GM12878 (cell line): ENCODE measurements around the gene NR6A1. TPM values are rescaled to one million over a fixed set of nuclear protein-coding genes. Genes with fewer than 3 reads are reported as not detected.

Experiments
- ATAC-seq: fragments of 200-7000 bp; cut with Tn5 transposase; 3 replicates; pipeline ENCODE4 v1.9.1; 2020; ENCODE audit warnings: mild to moderate bottlenecking, moderate library complexity
- BruUV-seq: library from RNA; stranded (reverse); fragments of 400-500 nt; replicated peaks from 2 replicates; lab custom pipeline; 2021; lab: Mats Ljungman, UMichigan
- CTCF ChIA-PET: fragments of 300-600 bp; sonication (Branson Sonifier 250); formaldehyde crosslinking; extraction: SDS; loops from one replicate; lab custom pipeline; 2021; ENCODE audit warnings: inconsistent platforms; lab: Yijun Ruan, JAX
- POLR2A ChIA-PET: fragments of 350-600 bp; formaldehyde crosslinking; extraction: SDS; loops from one replicate; lab custom pipeline; 2021; ENCODE audit warnings: inconsistent platforms; lab: Charles Lee
- RAD21 ChIA-PET: fragments of 300-600 bp; sonication (Branson Sonifier 250); formaldehyde crosslinking; loops from one replicate; lab custom pipeline; 2023; ENCODE audit warnings: antibody characterized with exemption; ENCODE audit not compliant: unreplicated experiment; lab: Charles Lee
- SMC1A ChIA-PET: fragments of 300-600 bp; sonication (Branson Sonifier 250); formaldehyde crosslinking; loops from one replicate; lab custom pipeline; 2023; ENCODE audit not compliant: unreplicated experiment, uncharacterized antibody; lab: Charles Lee
- DNase-seq: peaks from one replicate; pipeline ENCODE4 v3.0.0-alpha.2; 2011; ENCODE audit warnings: low read depth, low spot score
- FAIRE-seq: peaks from 3 replicates; lab custom pipeline; 2011; peaks lifted over from hg19 to GRCh38; lab: Jason Lieb, UNC
- H2AFZ ChIP-seq: 2 replicates; pipeline ENCODE4 v1.6.0; 2011; ENCODE audit warnings: low read depth, low read length, control low read depth; ENCODE audit not compliant: control insufficient read depth
- H3K27ac ChIP-seq: 2 replicates; pipeline ENCODE4 v1.5.1; 2011; ENCODE audit warnings: control low read depth; ENCODE audit not compliant: control insufficient read depth, insufficient read depth
- H3K27me3 ChIP-seq, 2 experiments: replicated peaks in 1 of 2; 2 replicates each; pipeline versions ENCODE4 v1.6.0 to v1.6.1; 2011; ENCODE audit warnings: low read length in 1 of 2; ENCODE audit not compliant: control insufficient read depth in 2 of 2, insufficient read depth in 2 of 2
- H3K36me3 ChIP-seq, 2 experiments: 2 replicates each; pipeline ENCODE4 v1.5.1; 2011; ENCODE audit warnings: low read length in 1 of 2; ENCODE audit not compliant: control insufficient read depth in 2 of 2, insufficient read depth in 2 of 2
- H3K4me1 ChIP-seq: 2 replicates; pipeline ENCODE4 v1.6.1; 2011; ENCODE audit warnings: mild to moderate bottlenecking, low read length, moderate library complexity, mixed read lengths; ENCODE audit not compliant: control insufficient read depth, insufficient read depth
- H3K4me2 ChIP-seq: 2 replicates; pipeline ENCODE4 v1.6.0; 2011; ENCODE audit warnings: control low read depth; ENCODE audit not compliant: control insufficient read depth, insufficient read depth
- H3K4me3 ChIP-seq: fragments of 200-600 bp; sonication (generic); 2 replicates; pipeline ENCODE4 v1.5.1; 2016
- H3K79me2 ChIP-seq: 2 replicates; pipeline ENCODE4 v1.6.0; 2011; ENCODE audit warnings: low read length; ENCODE audit not compliant: control insufficient read depth, insufficient read depth
- H3K9ac ChIP-seq: 2 replicates; pipeline ENCODE4 v1.8.0; 2011; ENCODE audit warnings: low read length, control low read depth, mixed read lengths; ENCODE audit not compliant: control insufficient read depth, insufficient read depth
- H3K9me3 ChIP-seq: replicated peaks from 3 replicates; pipeline ENCODE4 v1.5.1; 2011; ENCODE audit warnings: mild to moderate bottlenecking, low read length; ENCODE audit not compliant: control insufficient read depth, insufficient read depth
- H4K20me1 ChIP-seq: 2 replicates; pipeline ENCODE4 v1.6.0; 2011; ENCODE audit not compliant: control insufficient read depth, insufficient read depth
- CBFB ChIP-seq: IDR thresholded peaks from 2 replicates; pipeline ENCODE4 v1.6.1; 2016; ENCODE audit warnings: antibody characterized with exemption, low read depth
- E4F1 ChIP-seq: fragments of 450-650 bp; IDR thresholded peaks from 2 replicates; pipeline ENCODE4 v1.6.1; 2018; ENCODE audit warnings: borderline replicate concordance, mild to moderate bottlenecking; ENCODE audit not compliant: partially characterized antibody
- EED ChIP-seq: sonication (generic); IDR thresholded peaks from 2 replicates; pipeline ENCODE4 v1.6.1; 2016; ENCODE audit warnings: antibody characterized with exemption, low read depth
- HDAC2 ChIP-seq: fragments of 200-600 bp; sonication (generic); IDR thresholded peaks from 2 replicates; pipeline ENCODE4 v1.6.1; 2017
- KAT2A ChIP-seq: conservative IDR thresholded peaks from 2 replicates; pipeline ENCODE4 v1.6.1; 2011; ENCODE audit warnings: low read depth, low read length; ENCODE audit not compliant: control insufficient read depth
- MTA3 ChIP-seq: IDR thresholded peaks from 2 replicates; pipeline ENCODE4 v1.6.1; 2012; ENCODE audit warnings: low read length, inconsistent platforms, borderline replicate concordance
- NR2C1 ChIP-seq: fragments of 450-650 bp; IDR thresholded peaks from 2 replicates; pipeline ENCODE4 v1.6.1; 2017; ENCODE audit warnings: antibody characterized with exemption, mild to moderate bottlenecking, moderate library complexity
- NRF1 ChIP-seq: conservative IDR thresholded peaks from 2 replicates; pipeline ENCODE4 v1.6.1; 2011; ENCODE audit warnings: mild to moderate bottlenecking, low read depth, low read length, improper control_type of control experiment
- PAX5 ChIP-seq: IDR thresholded peaks from 2 replicates; pipeline ENCODE4 v1.6.1; 2011; ENCODE audit warnings: low read depth, low read length, borderline replicate concordance
- POLR2AphosphoS5 ChIP-seq: IDR thresholded peaks from 2 replicates; pipeline ENCODE4 v1.6.1; 2011; ENCODE audit warnings: mild to moderate bottlenecking, low read length, inconsistent platforms
- SMAD5 ChIP-seq: IDR thresholded peaks from 2 replicates; pipeline ENCODE4 v1.6.1; 2016; ENCODE audit warnings: antibody characterized with exemption, low read depth
- SMC3 ChIP-seq: IDR thresholded peaks from 2 replicates; pipeline ENCODE4 v1.6.1; 2011; ENCODE audit warnings: low read length, improper control_type of control experiment, borderline replicate concordance
- SREBF2 ChIP-seq: IDR thresholded peaks from 2 replicates; pipeline ENCODE4 v1.6.1; 2012; ENCODE audit warnings: mild to moderate bottlenecking, low read length
- STAT1 ChIP-seq: fragments of 450-650 bp; conservative IDR thresholded peaks from 2 replicates; pipeline ENCODE4 v1.6.1; 2014; ENCODE audit warnings: antibody characterized with exemption, mild to moderate bottlenecking
- TCF3 ChIP-seq: IDR thresholded peaks from 2 replicates; pipeline ENCODE4 v1.6.1; 2012; ENCODE audit warnings: low read depth, mild to moderate bottlenecking, low read length, borderline replicate concordance; ENCODE audit not compliant: insufficient read depth
- YBX1 ChIP-seq: fragments of 450-650 bp; IDR thresholded peaks from 2 replicates; pipeline ENCODE4 v1.6.1; 2016; ENCODE audit warnings: antibody characterized with exemption
- ZBED1 ChIP-seq: IDR thresholded peaks from 2 replicates; pipeline ENCODE4 v1.6.1; 2016; ENCODE audit warnings: borderline replicate concordance
- WGBS: methylation state at CpG from one replicate; pipeline ENCODE4 v1.1.6; 2016; ENCODE audit warnings: low lambda C conversion rate; ENCODE audit not compliant: insufficient replicate concordance, insufficient coverage; ENCODE audit errors: missing lambda C conversion rate; 5-methylcytosine and 5-hydroxymethylcytosine counted together
- in situ Hi-C: fragments of 300-500 bp; cut with MboI; formaldehyde crosslinking; loops from 9 replicates; pipeline ENCODE4 v1.14.3; 2018; ENCODE audit warnings: mixed read lengths
- intact Hi-C: fragments of 100-400 bp; cut with micrococcal nuclease; formaldehyde crosslinking; loops from one replicate; pipeline ENCODE4 v1.14.2; 2022; ENCODE audit not compliant: unreplicated experiment
- polyA plus RNA-seq, 11 experiments: library from polyadenylated mRNA; depleted of rRNA in 4 of 11; unstranded in 6 of 11; stranded (reverse) in 5 of 11; fragments of >200 nt; fragmentation: Nextera tagmentation in 4 of 11; fragmentation: Illumina TruSeq in 1 of 11; extraction: Ambion mirVana in 4 of 11; extraction: Trizol in 1 of 11; gene quantifications; 1 replicate in 1 of 11; 2 replicates in 10 of 11; pipeline versions ENCODE4 v1.2.1 to v1.2.3, GENCODE V29; 2011 to 2016; ENCODE audit warnings: inconsistent platforms in 2 of 11, missing spikeins in 2 of 11, low read depth in 1 of 11
- total RNA-seq, 4 experiments: library from RNA; depleted of rRNA in 3 of 4; stranded (reverse); fragments of >200 nt in 3 of 4; fragmentation: Illumina TruSeq in 1 of 4; extraction: Trizol in 1 of 4; gene quantifications; 2 replicates each; pipeline versions ENCODE4 v1.2.1 to v1.2.3, GENCODE V29; 2013 to 2021
- TF ChIP-seq, protein P1 (sequence below): fragments of 450-650 bp; formaldehyde crosslinking; IDR thresholded peaks from 2 replicates; pipeline ENCODE4 v1.4.0; 2020; ENCODE audit warnings: mild to moderate bottlenecking, moderate library complexity

Gene NR6A1
- total and polyA plus RNA-seq, 10 of the 15 experiments (the other 5 are each of a cell fraction or from before 2014, with no cell fraction given) = 1.2 to 9.2 (median 4.6) TPM

GRCh38 chr9:124505901-124506346, 265.2 kb downstream of the NR6A1 start:
- no peak for DNase-seq
- SMC1A ChIA-PET = no interaction called here
- CTCF ChIA-PET = no interaction called here
- no TSS peak for BruUV-seq
- H3K27ac ChIP-seq = no peak overlapping the region
- no peak overlapping the region for H3K4me3 ChIP-seq
- RAD21 ChIA-PET = no interaction called here
- no peaks in the 10 kb centered on the region for H3K4me1 ChIP-seq
- no peaks in the 10 kb centered on the region for H3K36me3 ChIP-seq
- H3K9me3 ChIP-seq = no peaks in the 10 kb centered on the region
- no peak for TF ChIP-seq ZBED1
- TF ChIP-seq CBFB = no peak
- TF ChIP-seq SREBF2 = no peak
- no peak for TF ChIP-seq TCF3
- TF ChIP-seq STAT1 = no peak
- no peak for TF ChIP-seq E4F1
- TF ChIP-seq PAX5 = no peak
- no peak for TF ChIP-seq NR2C1
- no peak for TF ChIP-seq MTA3
- TF ChIP-seq HDAC2 = no peak
- TF ChIP-seq POLR2AphosphoS5 = no peak
- TF ChIP-seq, protein P1, sequence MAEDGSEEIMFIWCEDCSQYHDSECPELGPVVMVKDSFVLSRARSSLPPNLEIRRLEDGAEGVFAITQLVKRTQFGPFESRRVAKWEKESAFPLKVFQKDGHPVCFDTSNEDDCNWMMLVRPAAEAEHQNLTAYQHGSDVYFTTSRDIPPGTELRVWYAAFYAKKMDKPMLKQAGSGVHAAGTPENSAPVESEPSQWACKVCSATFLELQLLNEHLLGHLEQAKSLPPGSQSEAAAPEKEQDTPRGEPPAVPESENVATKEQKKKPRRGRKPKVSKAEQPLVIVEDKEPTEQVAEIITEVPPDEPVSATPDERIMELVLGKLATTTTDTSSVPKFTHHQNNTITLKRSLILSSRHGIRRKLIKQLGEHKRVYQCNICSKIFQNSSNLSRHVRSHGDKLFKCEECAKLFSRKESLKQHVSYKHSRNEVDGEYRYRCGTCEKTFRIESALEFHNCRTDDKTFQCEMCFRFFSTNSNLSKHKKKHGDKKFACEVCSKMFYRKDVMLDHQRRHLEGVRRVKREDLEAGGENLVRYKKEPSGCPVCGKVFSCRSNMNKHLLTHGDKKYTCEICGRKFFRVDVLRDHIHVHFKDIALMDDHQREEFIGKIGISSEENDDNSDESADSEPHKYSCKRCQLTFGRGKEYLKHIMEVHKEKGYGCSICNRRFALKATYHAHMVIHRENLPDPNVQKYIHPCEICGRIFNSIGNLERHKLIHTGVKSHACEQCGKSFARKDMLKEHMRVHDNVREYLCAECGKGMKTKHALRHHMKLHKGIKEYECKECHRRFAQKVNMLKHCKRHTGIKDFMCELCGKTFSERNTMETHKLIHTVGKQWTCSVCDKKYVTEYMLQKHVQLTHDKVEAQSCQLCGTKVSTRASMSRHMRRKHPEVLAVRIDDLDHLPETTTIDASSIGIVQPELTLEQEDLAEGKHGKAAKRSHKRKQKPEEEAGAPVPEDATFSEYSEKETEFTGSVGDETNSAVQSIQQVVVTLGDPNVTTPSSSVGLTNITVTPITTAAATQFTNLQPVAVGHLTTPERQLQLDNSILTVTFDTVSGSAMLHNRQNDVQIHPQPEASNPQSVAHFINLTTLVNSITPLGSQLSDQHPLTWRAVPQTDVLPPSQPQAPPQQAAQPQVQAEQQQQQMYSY (CRISPR knock-in tag) = no peak
- no peak for TF ChIP-seq YBX1
- no peak for TF ChIP-seq SMAD5
- TF ChIP-seq SMC3 = no peak
- no peak for TF ChIP-seq KAT2A
- TF ChIP-seq NRF1 = no peak
- TF ChIP-seq EED = no peak
- TF ChIP-seq, all 136 proteins: peak for 0
- 63% methylated on average over 19 of the region's 19 CpGs for WGBS
- FAIRE-seq (no peak), ATAC-seq (no peak)
- in situ Hi-C loops = no loop called here
- POLR2A ChIA-PET = no interaction called here
- Histone ChIP-seq H3K79me2 (no peaks in the 10 kb centered on the region), H3K9ac (no peak overlapping the region), H3K27me3 (peaks cover 9 to 10% of the 10 kb centered on the region in 2 experiments; a peak in 3 of 4 replicates), H3K4me2 (no peak overlapping the region), H2AFZ (no peak overlapping the region), H4K20me1 (no peaks in the 10 kb centered on the region)
- intact Hi-C loops = no loop called here
